HepG2 (cell line): ENCODE data around the gene FTSJ1. TPM values are rescaled to one million over a fixed set of nuclear protein-coding genes. Genes with fewer than 3 reads are reported as not detected.
"Not testable (repeated sequence)": the region's sequence is repeated elsewhere in the genome, so short reads cannot be mapped to it uniquely, and the experiment has no call there.

ENCODE experiments used
- ATAC-seq: fragments of 200-7000 bp; cut with Tn5 transposase; 3 replicates; pipeline ENCODE4 v1.9.1; 2020; ENCODE audit warnings: mild to moderate bottlenecking, moderate library complexity
- BruUV-seq: library from RNA; stranded (reverse); fragments of 400-500 nt; replicated peaks from 2 replicates; lab custom pipeline; 2021; lab: Mats Ljungman, UMichigan
- CTCF ChIA-PET: fragments of 300-600 bp; formaldehyde crosslinking; extraction: SDS; loops from one replicate; lab custom pipeline; 2021; ENCODE audit warnings: low total read pairs, inconsistent platforms, low intra/inter-chr PET ratio; lab: Yijun Ruan, JAX
- POLR2A ChIA-PET: fragments of 350-600 bp; sonication (Branson Sonifier 250); formaldehyde crosslinking; loops from one replicate; lab custom pipeline; 2020; ENCODE audit warnings: antibody characterized with exemption, inconsistent platforms; lab: Yijun Ruan, JAX
- DNase-seq: peaks from one replicate; pipeline ENCODE4 v3.0.0-alpha.2; 2015; ENCODE audit warnings: low spot score
- FAIRE-seq: peaks from 3 replicates; lab custom pipeline; 2011; peaks lifted over from hg19 to GRCh38; lab: Jason Lieb, UNC
- H2AFZ ChIP-seq: one replicate; pipeline ENCODE4 v1.6.1; 2011; ENCODE audit warnings: low read length, inconsistent platforms
- H3K27ac ChIP-seq: fragments of 300-600 bp; 3 replicates; pipeline ENCODE4 v1.8.0; 2011; ENCODE audit warnings: mixed run types, mild to moderate bottlenecking, mixed read lengths, low read length, inconsistent platforms; ENCODE audit not compliant: insufficient read depth; ENCODE audit errors: extremely low read length
- H3K27me3 ChIP-seq, 2 experiments: fragments of 200-600 bp in 1 of 2; 2 replicates in 1 of 2; 3 replicates in 1 of 2; pipeline versions ENCODE4 v1.6.0 to v1.8.0; 2011; ENCODE audit warnings: low read length in 2 of 2, mild to moderate bottlenecking in 2 of 2, moderate library complexity in 2 of 2, inconsistent platforms in 1 of 2; ENCODE audit not compliant: insufficient read depth in 2 of 2, control insufficient read depth in 1 of 2
- H3K36me3 ChIP-seq, 2 experiments: fragments of 200-600 bp in 1 of 2; replicated peaks in 1 of 2; 2 replicates in 1 of 2; 3 replicates in 1 of 2; pipeline versions ENCODE4 v1.5.1 to v1.8.0; 2011; ENCODE audit warnings: low read length in 2 of 2, inconsistent platforms in 1 of 2; ENCODE audit not compliant: insufficient read depth in 2 of 2, control insufficient read depth in 1 of 2
- H3K4me1 ChIP-seq: 2 replicates; pipeline ENCODE4 v1.5.1; 2012; ENCODE audit warnings: low read length, inconsistent platforms; ENCODE audit not compliant: insufficient read depth
- H3K4me2 ChIP-seq: 2 replicates; pipeline ENCODE4 v1.6.0; 2011; ENCODE audit warnings: low read depth, low read length, inconsistent platforms
- H3K4me3 ChIP-seq, 3 experiments: fragments of 200-600 bp in 1 of 3; sonication (generic), shearing (Covaris generic) in 1 of 3; replicated peaks in 1 of 3; 2 replicates each; pipeline ENCODE4 v1.5.1; 2011 to 2016; ENCODE audit warnings: low read length in 3 of 3, inconsistent platforms in 2 of 3, low read depth in 2 of 3, mild to moderate bottlenecking in 2 of 3, control low read depth in 1 of 3, mixed read lengths in 1 of 3; ENCODE audit not compliant: insufficient read depth in 1 of 3
- H3K79me2 ChIP-seq: one replicate; pipeline ENCODE4 v1.6.1; 2011; ENCODE audit warnings: low read length, inconsistent platforms; ENCODE audit not compliant: insufficient read depth
- H3K9ac ChIP-seq: 2 replicates; pipeline ENCODE4 v1.6.0; 2011; ENCODE audit warnings: mild to moderate bottlenecking, low read depth, low read length, inconsistent platforms; ENCODE audit not compliant: insufficient read depth
- H3K9me3 ChIP-seq: 2 replicates; pipeline ENCODE4 v1.5.1; 2012; ENCODE audit warnings: mild to moderate bottlenecking, low read length
- H4K20me1 ChIP-seq: 2 replicates; pipeline ENCODE4 v1.6.0; 2011; ENCODE audit warnings: inconsistent platforms, mild to moderate bottlenecking, low read length, moderate library complexity; ENCODE audit not compliant: insufficient read depth
- FOXA3 ChIP-seq: IDR thresholded peaks from 2 replicates; pipeline ENCODE4 v1.6.1; 2016; ENCODE audit warnings: missing genetic modification reagents, missing compliant biosample characterization
- KLF9 ChIP-seq: IDR thresholded peaks from 2 replicates; pipeline ENCODE4 v1.6.1; 2016; ENCODE audit warnings: low read depth
- XRCC5 ChIP-seq: fragments of 200-400 bp; formaldehyde crosslinking; optimal IDR thresholded peaks from 2 replicates; pipeline ENCODE3; 2017; ENCODE audit warnings: mild to moderate bottlenecking, low read length
- ZBTB38 ChIP-seq: sonication (generic); formaldehyde crosslinking; IDR thresholded peaks from 2 replicates; pipeline ENCODE4 v1.5.1; 2020; ENCODE audit warnings: mild to moderate bottlenecking, missing genetic modification reagents
- ZNF784 ChIP-seq: sonication (generic); formaldehyde crosslinking; IDR thresholded peaks from 2 replicates; pipeline ENCODE4 v1.5.1; 2020; ENCODE audit warnings: missing genetic modification reagents, mild to moderate bottlenecking, borderline replicate concordance
- WGBS: methylation state at CpG from one replicate; pipeline ENCODE4 v1.1.6; 2017; ENCODE audit warnings: low lambda C conversion rate; 5-methylcytosine and 5-hydroxymethylcytosine counted together
- in situ Hi-C: cut with HindIII; loops from 2 replicates; pipeline ENCODE4 v1.10.0; 2017; ENCODE audit warnings: low pct_unique_long_range_greater_than_20kb; ENCODE audit not compliant: extremely low pct_ligation_motif_present
- intact Hi-C: fragments of 100-400 bp; cut with micrococcal nuclease; formaldehyde crosslinking; loops from one replicate; pipeline ENCODE4 v1.10.0; 2022; ENCODE audit not compliant: unreplicated experiment
- polyA plus RNA-seq, 8 experiments: library from polyadenylated mRNA; depleted of rRNA in 3 of 8; stranded (reverse) in 7 of 8; unstranded in 1 of 8; fragments of >200 nt; fragmentation: Illumina TruSeq in 4 of 8; extraction: Trizol in 4 of 8; gene quantifications; 2 replicates each; pipeline versions ENCODE4 v1.2.1 to v1.2.3, GENCODE V29; 2011 to 2016; ENCODE audit warnings: low read depth in 4 of 8, missing spikeins in 1 of 8, mixed read lengths in 1 of 8; ENCODE audit not compliant: insufficient read depth in 1 of 8
- total RNA-seq, 5 experiments: library from RNA; depleted of rRNA; stranded (reverse); fragments of >200 nt; fragmentation: Illumina TruSeq; extraction: Trizol; gene quantifications; 2 replicates each; pipeline ENCODE4 v1.2.3, GENCODE V29; 2016; ENCODE audit warnings: low read depth in 1 of 5
- TF ChIP-seq, protein P1 (sequence below): IDR thresholded peaks from 2 replicates; pipeline ENCODE4 v1.6.1; 2016; ENCODE audit warnings: missing genetic modification reagents, missing compliant biosample characterization

FTSJ1 gene
- total and polyA plus RNA-seq, 2 of the 13 experiments (the other 11 are each of a cell fraction or from before 2014, with no cell fraction given) = 30.3 to 37.9 TPM

DNA sequence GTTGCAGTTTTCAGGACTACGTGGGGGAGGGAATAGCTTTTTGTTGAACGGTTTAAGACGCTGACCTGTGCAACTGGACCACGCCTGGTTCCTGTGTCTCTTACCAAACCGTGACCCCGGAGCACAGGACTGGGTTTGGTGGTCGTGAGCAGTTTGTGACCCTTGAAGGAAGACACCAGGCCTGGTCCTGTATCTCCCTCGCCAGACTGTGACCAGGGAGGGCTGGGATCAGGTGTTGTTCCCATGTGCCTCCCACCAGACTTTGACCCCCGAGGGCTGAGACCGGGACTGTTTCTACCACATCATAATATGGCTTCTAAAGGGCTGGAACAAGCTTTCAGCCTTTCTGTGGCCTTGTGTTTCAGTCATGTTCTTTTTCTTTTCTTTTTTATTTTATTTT lies 46.3 kb downstream of the FTSJ1 start (continued):
- no peak for TF ChIP-seq KLF9
- no peak for TF ChIP-seq ZNF784 (CRISPR knock-in tag)
- TF ChIP-seq XRCC5 = no peak
- TF ChIP-seq, protein P1, sequence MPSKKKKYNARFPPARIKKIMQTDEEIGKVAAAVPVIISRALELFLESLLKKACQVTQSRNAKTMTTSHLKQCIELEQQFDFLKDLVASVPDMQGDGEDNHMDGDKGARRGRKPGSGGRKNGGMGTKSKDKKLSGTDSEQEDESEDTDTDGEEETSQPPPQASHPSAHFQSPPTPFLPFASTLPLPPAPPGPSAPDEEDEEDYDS = no peak

- TSS peak; percentile 44 for BruUV-seq
- Histone ChIP-seq H4K20me1 (no peaks in the 10 kb centered on the region), H3K27me3 (no peaks in the 10 kb centered on the region), H3K9me3 (no peaks in the 10 kb centered on the region), H3K4me1 (peaks cover 30% of the 10 kb centered on the region), H3K9ac (no peak overlapping the region), H3K79me2 (peaks cover 17% of the 10 kb centered on the region), H3K4me2 (peak overlapping the region; percentile 79; the same call in 1 of the 2 replicates), H3K36me3 (peaks cover 1 to 9% of the 10 kb centered on the region in 2 experiments; a peak in 3 of 5 replicates), H3K4me3 (peak overlapping the region in 1 of 3 experiments; percentile 43; a peak in 2 of 6 replicates), H2AFZ (no peak overlapping the region), H3K27ac (no peak overlapping the region)
- in situ Hi-C loops (no loop called here), intact Hi-C loops (no loop called here)
- TF ChIP-seq ZBTB38 (CRISPR knock-in tag) (peak; percentile 68; the same call in 1 of the 2 replicates), FOXA3 (no peak)
- ChIA-PET POLR2A (no interaction called here), CTCF (no interaction called here)
- WGBS = 94% methylated on average over 5 of the region's 12 CpGs
- DNase-seq (no peak), ATAC-seq (no peak), FAIRE-seq (no peak)
These were observed 47.7 kb downstream of the FTSJ1 start for GRCh38 chrX:48523682-48524081.

DNA sequence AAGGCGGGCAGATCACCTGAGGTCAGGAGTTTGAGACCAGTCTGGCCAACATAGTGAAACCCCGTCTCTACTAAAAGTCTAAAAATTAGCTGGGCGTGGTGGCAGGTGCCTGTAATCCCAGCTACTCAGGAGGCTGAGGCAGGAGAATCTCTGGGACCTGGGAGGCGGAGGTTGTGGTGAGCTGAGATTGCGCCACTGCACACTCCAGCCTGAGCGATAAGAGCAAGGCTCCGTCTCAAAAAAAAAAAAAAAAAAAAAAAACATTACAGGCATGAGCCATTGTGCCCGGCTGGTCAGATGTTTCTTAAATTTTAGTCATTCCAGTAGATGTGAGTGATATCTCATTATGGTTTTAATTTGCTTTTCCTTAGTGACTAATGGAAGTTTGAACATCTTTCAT lies 49.9 kb downstream of the FTSJ1 start:
- H3K27ac ChIP-seq, H3K9ac ChIP-seq, CTCF ChIA-PET, intact Hi-C loops, H3K4me2 ChIP-seq, FAIRE-seq, POLR2A ChIA-PET, in situ Hi-C loops, H4K20me1 ChIP-seq, H3K27me3 ChIP-seq, ATAC-seq, H2AFZ ChIP-seq, DNase-seq, H3K9me3 ChIP-seq, BruUV-seq, H3K4me3 ChIP-seq: not testable (repeated sequence)
- WGBS = 92% methylated on average over 8 of the region's 8 CpGs
- Histone ChIP-seq H3K4me1 (peaks cover 28% of the 10 kb centered on the region), H3K36me3 (peaks cover 1 to 12% of the 10 kb centered on the region in 2 experiments; a peak in 3 of 5 replicates), H3K79me2 (peaks cover 17% of the 10 kb centered on the region)
